GM12878 (cell line): Measurements from ENCODE around the gene HECTD3. TPM values are rescaled to one million over a fixed set of nuclear protein-coding genes. Genes with fewer than 3 reads are reported as not detected.

Experiments
- BACH1 ChIP-seq: fragments of 450-650 bp; IDR thresholded peaks from 2 replicates; pipeline ENCODE4 v1.6.1; 2017; ENCODE audit warnings: mild to moderate bottlenecking, borderline replicate concordance
- BCL3 ChIP-seq: IDR thresholded peaks from 2 replicates; pipeline ENCODE4 v1.6.1; 2011; ENCODE audit warnings: borderline replicate concordance, low read depth, mild to moderate bottlenecking, moderate library complexity, low read length; ENCODE audit not compliant: insufficient read depth, poor library complexity, severe bottlenecking
- BHLHE40 ChIP-seq, 2 experiments: fragments of 450-650 bp in 1 of 2; IDR thresholded peaks; 2 replicates each; pipeline ENCODE4 v1.6.1; 2011 to 2017; ENCODE audit warnings: low read depth in 2 of 2, borderline replicate concordance in 1 of 2, improper control_type of control experiment in 1 of 2, low read length in 1 of 2, mild to moderate bottlenecking in 1 of 2
- MXI1 ChIP-seq: fragments of 150-350 bp; IDR thresholded peaks from 2 replicates; pipeline ENCODE4 v1.6.1; 2011; ENCODE audit warnings: low read depth, mild to moderate bottlenecking, inconsistent platforms, low read length, improper control_type of control experiment
- NR2F1 ChIP-seq: fragments of 450-650 bp; conservative IDR thresholded peaks from 2 replicates; pipeline ENCODE4 v1.6.1; 2017; ENCODE audit warnings: mild to moderate bottlenecking
- POLR2AphosphoS5 ChIP-seq: IDR thresholded peaks from 2 replicates; pipeline ENCODE4 v1.6.1; 2011; ENCODE audit warnings: mild to moderate bottlenecking, low read length, inconsistent platforms
- RB1 ChIP-seq: fragments of 450-650 bp; formaldehyde crosslinking; IDR thresholded peaks from 2 replicates; pipeline ENCODE4 v1.6.1; 2017; ENCODE audit warnings: mild to moderate bottlenecking, borderline replicate concordance
- REST ChIP-seq: IDR thresholded peaks from 2 replicates; pipeline ENCODE4 v1.6.1; 2012; ENCODE audit warnings: mild to moderate bottlenecking, low read depth, low read length
- SIN3A ChIP-seq: IDR thresholded peaks from 2 replicates; pipeline ENCODE4 v1.6.1; 2012; ENCODE audit warnings: low read depth, low read length, improper control_type of control experiment
- SMC3 ChIP-seq: IDR thresholded peaks from 2 replicates; pipeline ENCODE4 v1.6.1; 2011; ENCODE audit warnings: low read length, improper control_type of control experiment, borderline replicate concordance
- SRF ChIP-seq, 2 experiments: IDR thresholded peaks; 2 replicates each; pipeline ENCODE4 v1.6.1; 2011; ENCODE audit warnings: low read depth in 2 of 2, low read length in 2 of 2, mild to moderate bottlenecking in 1 of 2, moderate library complexity in 1 of 2
- TAF1 ChIP-seq: IDR thresholded peaks from 2 replicates; pipeline ENCODE4 v1.6.1; 2011; ENCODE audit warnings: mild to moderate bottlenecking, low read depth, low read length, borderline replicate concordance
- USF1 ChIP-seq: IDR thresholded peaks from 2 replicates; pipeline ENCODE4 v1.6.1; 2011; ENCODE audit warnings: borderline replicate concordance, low read depth, mild to moderate bottlenecking, moderate library complexity, mixed read lengths, low read length; ENCODE audit not compliant: insufficient read depth; ENCODE audit errors: extremely low read length
- YBX1 ChIP-seq: fragments of 450-650 bp; IDR thresholded peaks from 2 replicates; pipeline ENCODE4 v1.6.1; 2016; ENCODE audit warnings: antibody characterized with exemption
- YY1 ChIP-seq: IDR thresholded peaks from 2 replicates; pipeline ENCODE4 v1.6.1; 2011; ENCODE audit warnings: low read depth, mild to moderate bottlenecking, low read length
- ZNF217 ChIP-seq: fragments of 450-650 bp; IDR thresholded peaks from 2 replicates; pipeline ENCODE4 v1.6.1; 2017; ENCODE audit warnings: antibody characterized with exemption, mild to moderate bottlenecking
- ZNF687 ChIP-seq: fragments of 450-650 bp; IDR thresholded peaks from 2 replicates; pipeline ENCODE4 v1.6.1; 2017; ENCODE audit warnings: mild to moderate bottlenecking, moderate library complexity
- ZZZ3 ChIP-seq: IDR thresholded peaks from 2 replicates; pipeline ENCODE4 v1.6.1; 2011; ENCODE audit warnings: low read depth; ENCODE audit not compliant: control insufficient read depth, insufficient read length
- polyA plus RNA-seq, 11 experiments: library from polyadenylated mRNA; depleted of rRNA in 4 of 11; unstranded in 6 of 11; stranded (reverse) in 5 of 11; fragments of >200 nt; fragmentation: Nextera tagmentation in 4 of 11; fragmentation: Illumina TruSeq in 1 of 11; extraction: Ambion mirVana in 4 of 11; extraction: Trizol in 1 of 11; gene quantifications; 1 replicate in 1 of 11; 2 replicates in 10 of 11; pipeline versions ENCODE4 v1.2.1 to v1.2.3, GENCODE V29; 2011 to 2016; ENCODE audit warnings: inconsistent platforms in 2 of 11, missing spikeins in 2 of 11, low read depth in 1 of 11
- total RNA-seq, 4 experiments: library from RNA; depleted of rRNA in 3 of 4; stranded (reverse); fragments of >200 nt in 3 of 4; fragmentation: Illumina TruSeq in 1 of 4; extraction: Trizol in 1 of 4; gene quantifications; 2 replicates each; pipeline versions ENCODE4 v1.2.1 to v1.2.3, GENCODE V29; 2013 to 2021

The HECTD3 gene
- total and polyA plus RNA-seq, 10 of the 15 experiments (the other 5 are each of a cell fraction or from before 2014, with no cell fraction given) = 3.4 to 30.4 (median 22.6) TPM

- TF ChIP-seq ZNF687 (0 out of 2 replicates have a peak, but pooled peaks have one; percentile 24), RB1 (peak; percentile 59; the same call in 1 of the 2 replicates), SIN3A (peak; percentile 96), MXI1 (peak; percentile 84), ZNF217 (no peak), ZZZ3 (no peak), SMC3 (peak; percentile 22; the same call in 1 of the 2 replicates), SRF (IDR thresholded peaks at IDR 0.05; ENCODE audit: low read depth in 2 of 2, low read length in 2 of 2) (peak in 1 of 2 experiments; percentile 78; a peak in 1 of 4 replicates), USF1 (peak; percentile 14), YBX1 (no peak), BHLHE40 (IDR thresholded peaks at IDR 0.05; ENCODE audit: borderline replicate concordance in 1 of 2, low read depth in 2 of 2, low read length in 1 of 2) (peak in 1 of 2 experiments; percentile 55; a peak in 1 of 4 replicates), YY1 (peak; percentile 91), NR2F1 (peak; percentile 69), BACH1 (peak; percentile 52; the same call in 1 of the 2 replicates), POLR2AphosphoS5 (peak; percentile 63; the same call in 1 of the 2 replicates), TAF1 (peak; percentile 46; the same call in 1 of the 2 replicates), BCL3 (no peak), REST (0 out of 2 replicates have a peak, but pooled peaks have one; percentile 24)
Observed at GRCh38 chr1:45010855-45011811, at the start of gene HECTD3 (continued).
